Sigmoid colon (tissue), 4 donors: Measurements from ENCODE around the gene OTOP3.

Experiments used
- CTCF ChIP-seq, 4 experiments: fragments of 450-650 bp in 3 of 4; fragments of 200-600 bp in 1 of 4; IDR thresholded peaks; one replicate each; pipeline ENCODE4 v1.5.1; 2016 to 2019; ENCODE audit warnings: antibody characterized with exemption in 4 of 4, mild to moderate bottlenecking in 3 of 4, moderate library complexity in 2 of 4
- EP300 ChIP-seq, 4 donors: sonication (generic); formaldehyde crosslinking; IDR thresholded peaks; one replicate each; pipeline ENCODE4 v1.6.1; 2017; ENCODE audit warnings: antibody characterized with exemption in 4 of 4
- POLR2A ChIP-seq, 2 donors: fragments of 450-650 bp; IDR thresholded peaks; one replicate each; pipeline ENCODE4 v1.6.1; 2016; ENCODE audit warnings: antibody characterized with exemption in 2 of 2, mild to moderate bottlenecking in 2 of 2, moderate library complexity in 2 of 2
- POLR2AphosphoS5 ChIP-seq, 4 donors: sonication (generic); formaldehyde crosslinking; IDR thresholded peaks; one replicate each; pipeline ENCODE4 v1.6.1; 2017; ENCODE audit warnings: antibody characterized with exemption in 4 of 4

- no peak for TF ChIP-seq POLR2AphosphoS5 (IDR thresholded peaks at IDR 0.05)
- TF ChIP-seq POLR2A (IDR thresholded peaks at IDR 0.05): no peak
- no peak for TF ChIP-seq EP300 (IDR thresholded peaks at IDR 0.05)
- TF ChIP-seq CTCF (IDR thresholded peaks at IDR 0.05): no peak
Observed at GRCh38 chr17:74924250-74924948, 11.3 kb upstream of the OTOP3 start, which contains the start of gene OTOP2.
